Astrocyte of the cerebellum (primary cell): Measurements from ENCODE around the gene VEGFA.

Experiments used
- DNase-seq: peaks from one replicate; pipeline ENCODE4 v3.0.0-alpha.2; 2011; ENCODE audit warnings: low read depth
- H3K4me3 ChIP-seq: 2 replicates; pipeline ENCODE4 v1.5.1; 2011; ENCODE audit warnings: mild to moderate bottlenecking, low read depth, low read length, moderate library complexity
- in situ Hi-C: cut with HindIII; loops from 2 replicates; pipeline ENCODE4 v1.10.0; 2017; ENCODE audit warnings: low sequenced_read_pairs
- TF ChIP-seq, protein P1 (sequence below): IDR thresholded peaks from 2 replicates; pipeline ENCODE4 v1.5.1; 2012; ENCODE audit warnings: low read length, low read depth, moderate library complexity, mild to moderate bottlenecking; ENCODE audit errors: missing control alignments

VEGFA gene

DNA sequence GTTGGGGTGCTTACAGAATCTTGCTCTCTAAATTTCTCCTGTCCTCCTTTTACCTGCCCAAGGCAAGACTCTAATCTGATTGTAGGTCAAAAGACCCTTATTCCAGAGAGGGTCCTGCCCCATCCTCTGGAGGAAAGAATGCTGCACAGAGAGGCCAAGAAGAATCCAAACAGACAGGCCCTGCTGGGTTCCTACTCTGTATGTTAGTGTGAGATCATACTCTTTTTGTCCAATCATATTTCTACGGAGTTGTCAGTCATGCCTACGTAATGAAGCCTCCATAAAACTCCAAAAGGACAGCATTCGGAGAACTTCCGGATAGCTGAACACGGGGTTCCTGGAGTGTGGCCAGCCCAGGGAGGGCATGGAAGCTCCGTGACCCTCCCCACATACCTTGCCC is 50.5 kb downstream of the VEGFA start:
- TF ChIP-seq, protein P1, sequence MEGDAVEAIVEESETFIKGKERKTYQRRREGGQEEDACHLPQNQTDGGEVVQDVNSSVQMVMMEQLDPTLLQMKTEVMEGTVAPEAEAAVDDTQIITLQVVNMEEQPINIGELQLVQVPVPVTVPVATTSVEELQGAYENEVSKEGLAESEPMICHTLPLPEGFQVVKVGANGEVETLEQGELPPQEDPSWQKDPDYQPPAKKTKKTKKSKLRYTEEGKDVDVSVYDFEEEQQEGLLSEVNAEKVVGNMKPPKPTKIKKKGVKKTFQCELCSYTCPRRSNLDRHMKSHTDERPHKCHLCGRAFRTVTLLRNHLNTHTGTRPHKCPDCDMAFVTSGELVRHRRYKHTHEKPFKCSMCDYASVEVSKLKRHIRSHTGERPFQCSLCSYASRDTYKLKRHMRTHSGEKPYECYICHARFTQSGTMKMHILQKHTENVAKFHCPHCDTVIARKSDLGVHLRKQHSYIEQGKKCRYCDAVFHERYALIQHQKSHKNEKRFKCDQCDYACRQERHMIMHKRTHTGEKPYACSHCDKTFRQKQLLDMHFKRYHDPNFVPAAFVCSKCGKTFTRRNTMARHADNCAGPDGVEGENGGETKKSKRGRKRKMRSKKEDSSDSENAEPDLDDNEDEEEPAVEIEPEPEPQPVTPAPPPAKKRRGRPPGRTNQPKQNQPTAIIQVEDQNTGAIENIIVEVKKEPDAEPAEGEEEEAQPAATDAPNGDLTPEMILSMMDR: no peak
- in situ Hi-C loops: no loop called here
- no peak overlapping the region for H3K4me3 ChIP-seq
- DNase-seq: no peak

DNA sequence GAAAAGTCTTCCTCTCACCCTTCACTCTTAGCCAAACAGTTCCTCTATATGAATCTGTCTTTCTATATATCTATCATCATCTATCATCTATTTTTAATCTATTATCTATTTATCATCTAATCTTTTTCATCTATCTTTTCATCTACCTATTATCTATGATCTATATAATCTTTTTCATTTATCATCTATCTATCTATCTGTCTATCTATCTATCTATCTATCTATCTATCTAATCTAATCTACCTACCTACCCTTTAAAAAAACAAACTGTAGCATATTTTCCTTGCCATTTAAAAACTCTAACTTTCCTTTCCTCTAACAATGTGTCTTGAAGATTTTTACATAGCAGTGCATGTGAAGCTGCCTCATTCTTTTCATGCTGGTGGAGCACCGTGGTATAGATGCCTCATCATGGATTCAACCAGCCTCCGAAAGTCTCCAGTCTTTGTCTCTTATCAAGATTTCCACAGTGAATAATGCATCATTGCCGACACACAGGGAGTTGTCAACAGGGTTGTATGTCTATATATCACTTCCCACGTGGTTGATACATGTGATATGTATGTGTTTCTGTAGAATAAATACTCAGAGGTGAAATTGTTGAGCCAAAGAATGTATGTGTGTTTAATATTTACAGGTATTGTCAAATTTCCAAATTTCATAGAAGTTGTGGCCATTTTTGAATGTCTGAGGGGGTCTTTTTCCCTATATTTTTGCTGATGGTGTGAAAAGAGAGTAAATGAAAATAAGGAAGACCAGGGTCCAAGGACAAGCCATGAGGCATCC is 51.3 kb downstream of the VEGFA start:
- TF ChIP-seq, protein P1: no peak
- in situ Hi-C loops: no loop called here
- no peak overlapping the region for H3K4me3 ChIP-seq
- DNase-seq: no peak

- DNase-seq: no peak
- in situ Hi-C loops: no loop called here
- TF ChIP-seq, protein P1: no peak
- H3K4me3 ChIP-seq: no peak overlapping the region
Measured at GRCh38 chr6:43823390-43823789, 53.4 kb downstream of the VEGFA start.

DNA sequence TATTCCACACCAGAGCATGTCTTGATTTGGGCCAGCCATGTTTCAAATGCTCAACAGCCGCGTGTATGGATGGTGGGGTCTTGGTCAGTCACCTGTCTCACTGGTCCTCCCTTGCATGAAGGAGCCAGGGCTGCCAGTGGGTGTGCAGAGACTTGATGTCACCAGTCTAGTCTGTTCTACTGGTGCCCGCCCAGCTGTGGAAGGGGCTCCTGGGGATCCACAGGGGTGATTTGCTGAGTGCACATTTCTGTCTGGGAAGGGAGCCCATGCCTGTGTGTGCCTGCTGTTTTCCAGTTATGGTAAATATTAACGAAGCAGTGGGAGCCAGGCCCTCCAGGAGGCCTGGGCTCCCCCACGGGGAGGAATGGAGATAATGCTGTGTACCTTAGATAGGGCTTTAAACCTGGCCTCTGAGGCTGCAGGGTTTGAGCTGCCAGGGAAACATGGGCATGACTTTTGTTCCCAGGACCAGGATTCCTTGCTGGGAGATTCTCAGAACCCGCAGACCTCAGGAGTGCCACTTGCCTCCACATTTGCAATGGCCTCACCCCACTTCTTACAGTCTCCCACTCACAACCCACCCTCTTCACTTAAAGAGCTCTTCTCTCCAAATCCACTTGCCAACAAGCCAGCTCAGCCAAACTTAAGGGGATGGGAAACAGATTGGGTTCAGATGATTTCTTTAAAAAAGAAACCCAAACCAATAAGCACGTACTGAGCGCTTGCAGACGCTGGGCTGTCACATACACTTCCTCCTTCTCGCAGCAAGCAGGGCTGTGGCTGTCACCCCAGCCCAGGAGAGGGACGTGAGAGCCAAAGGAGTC is 54.1 kb downstream of the VEGFA start:
- TF ChIP-seq, protein P1: no peak
- DNase-seq: no peak
- H3K4me3 ChIP-seq: no peak overlapping the region
- in situ Hi-C loops: no loop called here

- H3K4me3 ChIP-seq: no peak overlapping the region
- TF ChIP-seq, protein P1: no peak
- in situ Hi-C loops: no loop called here
- no peak for DNase-seq
Measured at GRCh38 chr6:43824703-43825064, 54.7 kb downstream of the VEGFA start.

GRCh38 chr6:43825187-43826115 is 55.4 kb downstream of the VEGFA start:
- no peak for DNase-seq
- TF ChIP-seq, protein P1: no peak
- in situ Hi-C loops: no loop called here
- H3K4me3 ChIP-seq: no peak overlapping the region
